ENCODE data around the gene TIAM1. TPM values are rescaled to one million over a fixed set of nuclear protein-coding genes. Genes with fewer than 3 reads are reported as not detected.

TIAM1 gene
- polyA plus RNA-seq, 5 donors, result 45.8 to 54.2 (median 48.8) TPM

- peak in 1 of 2 donors; percentile 36 for DNase-seq
Observed at GRCh38 chr21:31173881-31174555, 170.0 kb downstream of the TIAM1 start.

- DNase-seq, result no peak
Observed at GRCh38 chr21:31172328-31172727, 171.7 kb downstream of the TIAM1 start.

GRCh38 chr21:31164713-31165694 lies 179.1 kb downstream of the TIAM1 start:
- no peak for DNase-seq

- no peak for DNase-seq
Observed at GRCh38 chr21:31162827-31163226, 181.2 kb downstream of the TIAM1 start.

- no peak for DNase-seq
Observed at GRCh38 chr21:31162079-31162699, 181.9 kb downstream of the TIAM1 start.

- DNase-seq, result peak in 1 of 2 donors; percentile 38
Observed at GRCh38 chr21:31161157-31161556, 182.9 kb downstream of the TIAM1 start.

- DNase-seq, result no peak
Observed at GRCh38 chr21:31159808-31160207, 184.3 kb downstream of the TIAM1 start.

GRCh38 chr21:31158789-31159581 lies 185.1 kb downstream of the TIAM1 start:
- DNase-seq, result peak; percentile 59 to 63

GRCh38 chr21:31157756-31158155 lies 186.3 kb downstream of the TIAM1 start:
- DNase-seq, result no peak

GRCh38 chr21:31156662-31157061 lies 187.4 kb downstream of the TIAM1 start:
- no peak for DNase-seq

- no peak for DNase-seq
Observed at GRCh38 chr21:31156169-31156568, 187.9 kb downstream of the TIAM1 start.

- DNase-seq, result no peak
Observed at GRCh38 chr21:31151156-31152045, 192.7 kb downstream of the TIAM1 start.

GRCh38 chr21:31145274-31145673 lies 198.8 kb downstream of the TIAM1 start:
- DNase-seq, result peak; percentile 77 to 82

- DNase-seq, result no peak
Observed at GRCh38 chr21:31143036-31143435, 201.0 kb downstream of the TIAM1 start.

- DNase-seq, result no peak
Observed at GRCh38 chr21:31142600-31142999, 201.5 kb downstream of the TIAM1 start.

GRCh38 chr21:31141389-31142000 lies 202.6 kb downstream of the TIAM1 start:
- DNase-seq, result no peak

- DNase-seq, result no peak
Observed at GRCh38 chr21:31140676-31141075, 203.4 kb downstream of the TIAM1 start.

GRCh38 chr21:31140025-31140424 lies 204.0 kb downstream of the TIAM1 start:
- DNase-seq, result no peak

- no peak for DNase-seq
Observed at GRCh38 chr21:31137960-31138359, 206.1 kb downstream of the TIAM1 start.

GRCh38 chr21:31136891-31137290 lies 207.2 kb downstream of the TIAM1 start:
- peak; percentile 49 to 51 for DNase-seq

All from right lung (tissue), 5 donors.